HFFc6 (cell line): Measurements from ENCODE around the gene KIF26B. TPM values are rescaled to one million over a fixed set of nuclear protein-coding genes. Genes with fewer than 3 reads are reported as not detected.

Experiments
- DNase-seq: peaks from one replicate; pipeline ENCODE4 v3.0.0-alpha.2; 2018
- H3K27ac Mint-ChIP-seq: 2 replicates; pipeline ENCODE4 v1.8.0; 2020; ENCODE audit warnings: mild to moderate bottlenecking, mixed read lengths
- H3K27me3 Mint-ChIP-seq: 2 replicates; pipeline ENCODE4 v1.8.0; 2021; ENCODE audit warnings: mild to moderate bottlenecking, moderate library complexity, mixed read lengths; ENCODE audit not compliant: insufficient read depth
- H3K36me3 Mint-ChIP-seq: 2 replicates; pipeline ENCODE4 v1.8.0; 2021; ENCODE audit warnings: low read depth, mixed read lengths
- H3K4me1 Mint-ChIP-seq: 2 replicates; pipeline ENCODE4 v1.8.0; 2020; ENCODE audit warnings: low read depth, mixed read lengths
- H3K4me3 Mint-ChIP-seq: 2 replicates; pipeline ENCODE4 v1.8.0; 2020; ENCODE audit warnings: mild to moderate bottlenecking, moderate library complexity, mixed read lengths
- H3K9me3 Mint-ChIP-seq: 2 replicates; pipeline ENCODE4 v1.8.0; 2020; ENCODE audit warnings: mild to moderate bottlenecking, mixed read lengths
- total RNA-seq, 6 experiments: library from RNA; stranded (reverse); fragmentation: NEBNext Ultra II Directional; extraction: Animal tissue kit (Norgen Biotek cat#: 25700); gene quantifications; 2 replicates in 1 of 6; 3 replicates in 5 of 6; pipeline ENCODE4 v1.2.3, GENCODE V29; 2021
- TF ChIP-seq, protein P1 (sequence below): fragments of 200-600 bp; sonication (generic); IDR thresholded peaks from 2 replicates; pipeline ENCODE4 v1.5.0; 2021; ENCODE audit warnings: antibody characterized with exemption, mild to moderate bottlenecking

KIF26B gene
- total RNA-seq, 6 experiments from 2014 or later, result 4.6 to 7.5 (median 5.5) TPM

DNA sequence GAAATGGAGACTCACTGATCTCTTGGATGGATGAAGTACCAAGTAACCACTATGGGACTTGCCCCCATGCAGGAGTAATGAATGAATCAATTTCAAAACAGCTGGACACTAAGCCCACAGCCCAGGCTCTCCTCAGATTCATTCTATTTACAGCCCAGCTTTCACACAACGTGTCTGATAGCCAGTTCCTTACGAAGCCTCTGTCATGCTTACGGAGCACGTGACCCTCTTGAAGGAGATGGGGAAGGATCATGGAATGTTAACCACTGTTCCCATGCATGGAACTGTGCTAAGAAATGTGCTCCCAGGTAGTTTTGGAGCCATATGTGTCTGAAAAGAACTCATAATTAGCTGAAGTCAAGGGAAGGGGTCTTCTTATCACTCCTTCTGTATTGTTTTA is 124.1 kb downstream of the KIF26B start:
- Mint-ChIP-seq H3K4me3 (no peak overlapping the region), H3K36me3 (no peaks in the 10 kb centered on the region), H3K9me3 (no peaks in the 10 kb centered on the region), H3K27me3 (peaks cover 4% of the 10 kb centered on the region), H3K4me1 (0 out of 2 replicates have a peak, but pooled peaks cover 5% of the 10 kb centered on the region), H3K27ac (no peak overlapping the region)
- DNase-seq, result no peak
- TF ChIP-seq, protein P1, sequence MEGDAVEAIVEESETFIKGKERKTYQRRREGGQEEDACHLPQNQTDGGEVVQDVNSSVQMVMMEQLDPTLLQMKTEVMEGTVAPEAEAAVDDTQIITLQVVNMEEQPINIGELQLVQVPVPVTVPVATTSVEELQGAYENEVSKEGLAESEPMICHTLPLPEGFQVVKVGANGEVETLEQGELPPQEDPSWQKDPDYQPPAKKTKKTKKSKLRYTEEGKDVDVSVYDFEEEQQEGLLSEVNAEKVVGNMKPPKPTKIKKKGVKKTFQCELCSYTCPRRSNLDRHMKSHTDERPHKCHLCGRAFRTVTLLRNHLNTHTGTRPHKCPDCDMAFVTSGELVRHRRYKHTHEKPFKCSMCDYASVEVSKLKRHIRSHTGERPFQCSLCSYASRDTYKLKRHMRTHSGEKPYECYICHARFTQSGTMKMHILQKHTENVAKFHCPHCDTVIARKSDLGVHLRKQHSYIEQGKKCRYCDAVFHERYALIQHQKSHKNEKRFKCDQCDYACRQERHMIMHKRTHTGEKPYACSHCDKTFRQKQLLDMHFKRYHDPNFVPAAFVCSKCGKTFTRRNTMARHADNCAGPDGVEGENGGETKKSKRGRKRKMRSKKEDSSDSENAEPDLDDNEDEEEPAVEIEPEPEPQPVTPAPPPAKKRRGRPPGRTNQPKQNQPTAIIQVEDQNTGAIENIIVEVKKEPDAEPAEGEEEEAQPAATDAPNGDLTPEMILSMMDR, result no peak

DNA sequence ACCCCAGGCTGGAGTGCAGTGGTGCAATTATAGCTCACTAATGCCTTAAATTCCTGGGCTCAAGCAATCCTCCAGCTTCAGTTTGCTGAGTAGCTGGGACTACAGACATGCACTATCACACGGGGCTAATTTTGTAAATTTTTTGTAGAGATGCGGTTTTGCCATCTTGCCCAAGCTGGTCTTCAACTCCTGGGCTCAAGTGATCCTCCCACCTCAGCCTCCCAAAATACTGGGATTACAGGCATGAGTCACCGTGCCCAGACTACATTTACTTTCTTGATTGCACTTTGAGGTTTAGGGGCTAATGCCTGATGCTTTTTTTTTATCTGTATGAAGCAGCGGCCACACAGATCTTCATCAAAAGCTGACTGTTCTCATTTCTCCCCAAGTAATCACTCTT is 124.6 kb downstream of the KIF26B start:
- H3K4me3 Mint-ChIP-seq, result no peak overlapping the region
- peaks cover 4% of the 10 kb centered on the region for H3K27me3 Mint-ChIP-seq
- no peak for DNase-seq
- H3K4me1 Mint-ChIP-seq, result 0 out of 2 replicates have a peak, but pooled peaks cover 5% of the 10 kb centered on the region
- H3K36me3 Mint-ChIP-seq, result no peaks in the 10 kb centered on the region
- TF ChIP-seq, protein P1, result no peak
- no peaks in the 10 kb centered on the region for H3K9me3 Mint-ChIP-seq
- no peak overlapping the region for H3K27ac Mint-ChIP-seq

DNA sequence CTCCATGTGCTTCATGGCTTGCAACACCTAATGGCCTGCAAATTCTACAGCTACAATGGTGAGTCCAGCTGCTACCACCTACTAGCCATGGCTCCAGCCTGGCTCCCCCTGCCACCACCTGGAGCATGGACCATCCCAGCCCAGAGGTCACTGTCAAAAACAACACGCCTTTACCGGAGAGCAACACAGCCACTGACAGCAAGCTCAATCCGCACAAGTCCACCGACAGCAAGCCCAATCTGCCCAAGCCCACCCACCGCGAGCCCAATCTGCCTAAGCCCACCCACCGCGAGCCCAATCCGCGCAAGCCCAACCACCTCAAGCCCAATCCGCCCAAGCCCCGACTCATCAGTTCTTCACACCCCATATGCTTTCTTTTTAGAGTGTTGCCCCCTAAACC is 128.2 kb downstream of the KIF26B start:
- Mint-ChIP-seq H3K27me3 (peaks cover 4% of the 10 kb centered on the region), H3K9me3 (no peaks in the 10 kb centered on the region)
- no peak for DNase-seq

DNA sequence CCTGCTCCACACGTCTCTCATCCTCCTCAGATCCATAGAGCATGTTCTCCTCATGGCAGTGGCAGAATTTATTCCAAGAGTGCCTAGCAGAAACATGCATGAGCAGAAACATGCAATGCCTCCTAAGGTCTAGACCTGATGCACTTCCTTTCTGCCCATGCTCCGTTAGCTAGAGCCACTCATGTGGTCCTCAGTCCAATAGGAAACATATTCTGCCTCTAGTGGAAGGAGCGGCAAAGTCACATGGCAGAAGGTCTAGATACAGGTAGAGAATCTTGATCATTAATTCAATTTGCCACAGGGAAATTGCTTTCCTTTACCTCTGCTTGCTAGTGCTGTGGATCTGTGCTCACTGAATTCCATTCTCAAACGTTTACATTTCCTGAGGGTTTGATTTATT is 130.4 kb downstream of the KIF26B start:
- TF ChIP-seq, protein P1, result no peak

More for the DNA sequence above, 128.2 kb downstream of the KIF26B start:
- no peak overlapping the region for H3K4me3 Mint-ChIP-seq
- H3K27ac Mint-ChIP-seq, result no peak overlapping the region
- TF ChIP-seq, protein P1, result no peak
- H3K4me1 Mint-ChIP-seq, result no peaks in the 10 kb centered on the region
- H3K36me3 Mint-ChIP-seq, result no peaks in the 10 kb centered on the region

DNA sequence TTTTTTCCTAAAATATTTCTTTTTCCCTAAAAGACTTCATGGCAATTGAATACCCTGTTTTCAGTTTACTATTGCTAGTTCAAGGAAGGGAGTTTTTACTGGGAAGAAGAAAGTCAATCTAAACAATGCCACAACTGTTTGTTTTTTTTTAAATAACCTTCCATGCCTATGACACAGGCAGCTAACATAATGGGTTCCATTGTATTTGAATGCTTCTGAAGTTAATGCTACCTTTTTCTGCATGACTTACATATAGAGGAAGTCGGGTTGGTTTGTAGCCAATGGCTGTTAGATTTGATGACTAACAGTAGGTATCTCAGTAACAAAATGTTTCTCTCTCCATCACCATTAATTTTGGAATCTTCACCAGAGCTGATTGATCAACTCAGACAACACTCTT is 134.0 kb downstream of the KIF26B start:
- Mint-ChIP-seq H3K9me3 (no peaks in the 10 kb centered on the region), H3K36me3 (no peaks in the 10 kb centered on the region), H3K4me3 (no peak overlapping the region), H3K27ac (no peak overlapping the region), H3K27me3 (no peaks in the 10 kb centered on the region), H3K4me1 (no peaks in the 10 kb centered on the region)
- no peak for DNase-seq
- TF ChIP-seq, protein P1, result no peak

More for the DNA sequence above, 130.4 kb downstream of the KIF26B start:
- Mint-ChIP-seq H3K27ac (no peak overlapping the region), H3K4me3 (no peak overlapping the region), H3K9me3 (no peaks in the 10 kb centered on the region), H3K27me3 (peaks cover 4% of the 10 kb centered on the region), H3K4me1 (no peaks in the 10 kb centered on the region), H3K36me3 (no peaks in the 10 kb centered on the region)
- no peak for DNase-seq

DNA sequence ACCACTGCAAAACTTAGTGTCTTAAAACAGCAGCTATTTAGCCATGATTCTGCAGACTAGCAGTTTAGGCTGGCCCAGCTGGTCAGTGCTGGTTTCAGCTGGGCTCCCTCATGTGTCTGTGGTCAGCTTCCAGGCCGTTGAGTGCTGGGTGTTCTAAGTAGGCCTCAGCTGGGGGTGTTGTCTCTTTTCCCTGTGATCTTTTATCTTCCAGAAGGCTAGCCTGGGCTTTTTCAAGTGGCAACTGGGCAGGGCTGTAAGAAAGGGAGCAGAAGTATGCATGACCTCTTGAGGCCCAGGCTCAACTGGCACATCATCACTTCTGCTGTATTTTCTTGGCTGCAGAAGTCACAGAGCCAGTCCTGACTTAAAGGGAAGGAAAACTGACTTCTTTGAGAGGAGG is 136.1 kb downstream of the KIF26B start:
- Mint-ChIP-seq H3K9me3 (no peaks in the 10 kb centered on the region), H3K4me3 (no peak overlapping the region), H3K27me3 (no peaks in the 10 kb centered on the region), H3K36me3 (no peaks in the 10 kb centered on the region), H3K4me1 (no peaks in the 10 kb centered on the region), H3K27ac (no peak overlapping the region)
- TF ChIP-seq, protein P1, result no peak
- DNase-seq, result no peak
